IgD-negative memory B cell (primary cell): ENCODE measurements around the gene PET117. TPM values are rescaled to one million over a fixed set of nuclear protein-coding genes. Genes with fewer than 3 reads are reported as not detected.

Experiments
- H3K27ac Mint-ChIP-seq, 3 donors: one replicate each; pipeline ENCODE4 v1.8.0; 2020 to 2022; ENCODE audit warnings: mild to moderate bottlenecking in 3 of 3, mixed read lengths in 3 of 3, moderate library complexity in 1 of 3
- H3K27me3 Mint-ChIP-seq: one replicate; pipeline ENCODE4 v1.8.0; 2021; ENCODE audit warnings: mixed read lengths
- H3K36me3 Mint-ChIP-seq: one replicate; pipeline ENCODE4 v1.8.0; 2020; ENCODE audit warnings: mild to moderate bottlenecking, mixed read lengths
- H3K4me1 Mint-ChIP-seq, 3 donors: one replicate each; pipeline ENCODE4 v1.8.0; 2020 to 2022; ENCODE audit warnings: mixed read lengths in 3 of 3, mild to moderate bottlenecking in 1 of 3
- H3K4me3 Mint-ChIP-seq, 4 donors: one replicate each; pipeline ENCODE4 v1.8.0; 2020 to 2022; ENCODE audit warnings: mild to moderate bottlenecking in 4 of 4, mixed read lengths in 4 of 4, moderate library complexity in 3 of 4
- H3K9me3 Mint-ChIP-seq, 3 donors: one replicate each; pipeline ENCODE4 v1.8.0; 2020 to 2021; ENCODE audit warnings: mixed read lengths in 3 of 3, mild to moderate bottlenecking in 1 of 3
- polyA plus RNA-seq: library from polyadenylated mRNA; unstranded; fragments of 300-500 nt; fragmentation: Illumina TruSeq; gene quantifications from one replicate; pipeline ENCODE4 v1.2.3, GENCODE V29; 2021

PET117 gene
- polyA plus RNA-seq, 1 donor from 2014 or later = 24.3 TPM

DNA sequence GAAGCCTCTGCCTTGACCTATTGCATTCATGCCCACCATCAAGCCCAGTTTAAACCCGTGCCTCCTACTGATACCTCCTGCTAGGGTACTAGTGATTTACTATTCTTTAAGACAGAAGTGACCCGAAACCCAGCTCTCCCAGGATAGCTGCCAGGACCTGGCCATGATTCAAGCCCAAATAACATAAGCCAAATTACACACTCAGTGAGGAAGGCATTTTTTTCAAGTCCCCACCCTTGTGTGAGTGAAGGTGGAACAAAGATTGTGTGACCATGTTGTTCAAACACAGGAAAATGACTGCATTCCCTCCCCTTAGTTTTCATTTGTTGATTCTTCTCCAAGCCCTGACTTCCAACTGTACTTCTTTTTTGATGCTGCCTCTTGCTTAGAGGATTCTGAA, 3.7 kb upstream of the PET117 start:
- peak overlapping the region in 1 of 4 donors; percentile 59 for H3K4me3 Mint-ChIP-seq
- H3K4me1 Mint-ChIP-seq = peaks cover 9 to 15% (median 10%) of the 10 kb centered on the region in 3 donors
- H3K36me3 Mint-ChIP-seq = peaks cover 1% of the 10 kb centered on the region
- peaks cover 3% of the 10 kb centered on the region for H3K27me3 Mint-ChIP-seq
- peaks cover 0 to 1% (median 0%) of the 10 kb centered on the region in 3 donors for H3K9me3 Mint-ChIP-seq
- H3K27ac Mint-ChIP-seq = no peak overlapping the region

DNA sequence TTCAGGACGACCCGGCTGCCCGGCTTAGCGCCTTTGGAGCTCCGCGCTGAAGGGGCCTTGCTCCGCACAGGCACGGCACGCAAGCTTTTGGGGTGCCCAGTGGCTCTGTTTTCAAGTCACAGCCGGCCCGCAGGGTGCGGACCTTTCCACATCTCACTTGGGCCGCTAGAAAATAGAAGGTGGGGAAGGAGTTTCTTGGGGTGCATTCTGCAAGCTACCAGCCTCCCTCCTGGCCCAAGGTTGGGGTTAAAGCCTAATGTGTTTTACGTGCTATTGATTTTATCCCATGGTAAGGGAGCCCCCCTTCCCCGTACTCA, 561 bp downstream of the PET117 start:
- peak overlapping the region; percentile 53 to 95 (median 88) for H3K4me3 Mint-ChIP-seq
- no peaks in the 10 kb centered on the region for H3K36me3 Mint-ChIP-seq
- H3K4me1 Mint-ChIP-seq = peaks cover 24 to 32% (median 27%) of the 10 kb centered on the region in 3 donors
- peak overlapping the region in 2 of 3 donors; percentile 88 to 89 for H3K27ac Mint-ChIP-seq
- peaks cover 3% of the 10 kb centered on the region for H3K27me3 Mint-ChIP-seq
- H3K9me3 Mint-ChIP-seq = no peaks in the 10 kb centered on the region

DNA sequence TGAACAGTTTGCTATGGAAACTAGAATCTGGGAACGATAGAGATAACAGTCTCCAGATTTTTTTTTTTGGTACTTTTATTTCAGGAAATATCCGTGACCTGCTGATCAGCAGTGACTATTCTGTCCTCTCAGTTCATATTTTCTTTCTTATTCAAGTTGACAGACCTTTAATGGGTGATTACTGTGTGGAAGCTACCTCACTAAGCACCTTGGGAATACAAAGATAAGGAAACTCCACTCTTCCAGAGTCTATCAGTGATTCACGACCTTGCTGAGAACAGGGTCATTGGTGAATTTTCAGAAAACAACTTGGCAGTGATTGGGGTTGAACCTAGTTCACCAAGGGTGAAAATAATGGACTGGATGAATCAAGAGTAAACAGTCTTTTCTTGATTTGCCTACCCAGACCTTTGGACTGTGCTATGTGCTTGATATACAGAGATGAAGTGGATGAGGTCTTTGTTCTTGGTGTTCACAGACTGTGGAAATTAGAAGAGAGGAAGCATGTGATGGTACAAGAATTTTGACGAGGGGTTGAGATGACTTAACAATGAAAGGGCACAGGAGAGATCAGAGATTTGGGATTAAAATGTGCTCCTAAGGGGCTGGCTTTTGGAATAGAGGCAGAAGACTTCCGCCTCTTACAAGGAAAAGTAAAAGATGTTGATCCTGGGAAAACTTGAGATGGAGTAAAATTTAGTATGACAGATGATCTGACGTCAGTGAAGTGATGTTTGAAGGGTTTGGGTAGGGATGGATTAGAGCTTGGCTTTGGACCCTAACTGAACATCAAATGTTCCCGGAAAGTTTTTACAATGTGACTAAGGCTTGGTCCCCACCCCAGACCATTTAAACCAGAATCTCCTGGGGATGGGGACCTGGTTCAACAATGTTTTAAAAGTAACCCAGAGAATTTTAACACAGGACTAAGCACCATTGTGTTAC, 1.2 kb downstream of the PET117 start:
- Mint-ChIP-seq H3K4me1 (peaks cover 24 to 32% (median 29%) of the 10 kb centered on the region in 3 donors), H3K36me3 (peaks cover 2% of the 10 kb centered on the region), H3K9me3 (no peaks in the 10 kb centered on the region), H3K4me3 (peak overlapping the region; percentile 53 to 95 (median 88)), H3K27ac (peak overlapping the region in 2 of 3 donors; percentile 88 to 89), H3K27me3 (peaks cover 3% of the 10 kb centered on the region)

DNA sequence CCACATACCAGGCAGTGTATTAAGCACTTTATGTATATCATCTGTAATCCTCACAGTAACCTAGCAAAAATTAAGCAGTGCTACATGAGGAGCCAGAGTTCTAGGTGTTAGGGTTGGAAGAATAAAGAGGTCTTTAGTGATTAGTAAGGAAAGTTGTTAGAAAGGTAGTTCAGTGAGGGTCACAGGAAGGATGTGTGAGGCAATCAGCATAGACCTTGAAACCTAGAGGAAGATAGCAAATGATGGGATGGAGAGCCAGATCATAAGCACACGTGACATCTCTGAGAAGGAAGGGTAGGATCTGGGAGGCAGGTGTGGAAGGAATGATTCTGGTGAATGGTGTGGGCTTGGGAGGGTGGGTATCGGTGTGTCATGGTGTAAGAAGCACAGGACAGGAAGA, 2.2 kb downstream of the PET117 start:
- H3K4me3 Mint-ChIP-seq = peak overlapping the region; percentile 41 to 95 (median 71)
- H3K27me3 Mint-ChIP-seq = peaks cover 3% of the 10 kb centered on the region
- H3K36me3 Mint-ChIP-seq = peaks cover 2% of the 10 kb centered on the region
- H3K4me1 Mint-ChIP-seq = peaks cover 24 to 32% (median 29%) of the 10 kb centered on the region in 3 donors
- H3K27ac Mint-ChIP-seq = peak overlapping the region in 1 of 3 donors; percentile 54
- no peaks in the 10 kb centered on the region for H3K9me3 Mint-ChIP-seq

DNA sequence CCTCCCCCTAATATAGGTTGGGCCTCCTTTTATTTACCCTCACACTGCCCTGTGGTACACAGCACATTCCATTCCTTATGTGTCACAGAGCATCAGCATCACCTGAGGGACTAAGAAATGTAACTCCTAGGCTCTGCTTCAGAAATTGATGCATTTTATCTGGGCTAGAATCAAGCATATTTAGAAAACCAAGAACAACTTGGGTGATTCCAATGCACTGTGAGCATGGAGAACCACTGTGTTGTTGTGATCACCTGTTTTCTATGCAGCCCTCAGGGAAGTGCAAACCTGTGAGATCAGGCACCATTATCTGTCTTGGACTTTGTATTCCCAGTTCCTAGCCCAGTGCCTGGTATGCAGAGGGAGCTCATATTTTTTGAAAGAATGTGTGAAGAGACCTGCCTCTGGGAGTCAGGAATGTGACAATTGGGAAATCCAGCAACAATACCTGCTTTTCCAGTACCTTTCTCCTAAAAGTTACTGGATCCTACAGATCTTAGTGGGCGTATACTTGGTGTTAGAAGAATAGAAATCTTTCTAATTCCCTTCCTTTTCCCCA, 7.0 kb downstream of the PET117 start:
- Mint-ChIP-seq H3K4me1 (peaks cover 9 to 18% (median 16%) of the 10 kb centered on the region in 3 donors), H3K27me3 (no peaks in the 10 kb centered on the region), H3K4me3 (peak overlapping the region in 1 of 4 donors; percentile 21), H3K27ac (no peak overlapping the region), H3K36me3 (peaks cover 7% of the 10 kb centered on the region), H3K9me3 (no peaks in the 10 kb centered on the region)

DNA sequence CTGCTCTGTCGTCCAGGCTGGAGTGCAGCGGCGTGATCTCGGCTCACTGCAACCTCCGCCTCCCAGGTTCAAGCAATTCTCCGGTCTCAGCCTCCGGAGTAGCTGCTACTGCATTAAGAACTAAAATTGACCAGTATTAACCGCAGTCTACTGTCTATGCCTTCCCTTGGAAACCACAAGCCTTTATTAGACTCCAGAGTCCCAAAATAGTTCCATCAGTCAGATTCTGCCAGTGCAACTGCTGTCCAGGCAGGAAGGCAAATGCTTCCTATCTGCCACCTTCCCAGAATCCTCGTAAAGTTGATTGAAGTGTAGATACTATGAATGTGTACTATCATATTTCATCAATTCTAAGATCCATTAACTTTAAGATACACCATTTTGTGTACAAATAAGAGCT, 16.7 kb downstream of the PET117 start:
- Mint-ChIP-seq H3K36me3 (peaks cover 6% of the 10 kb centered on the region), H3K27me3 (no peaks in the 10 kb centered on the region), H3K4me1 (peaks cover 0 to 2% (median 2%) of the 10 kb centered on the region in 3 donors), H3K27ac (no peak overlapping the region), H3K4me3 (no peak overlapping the region), H3K9me3 (no peaks in the 10 kb centered on the region)

DNA sequence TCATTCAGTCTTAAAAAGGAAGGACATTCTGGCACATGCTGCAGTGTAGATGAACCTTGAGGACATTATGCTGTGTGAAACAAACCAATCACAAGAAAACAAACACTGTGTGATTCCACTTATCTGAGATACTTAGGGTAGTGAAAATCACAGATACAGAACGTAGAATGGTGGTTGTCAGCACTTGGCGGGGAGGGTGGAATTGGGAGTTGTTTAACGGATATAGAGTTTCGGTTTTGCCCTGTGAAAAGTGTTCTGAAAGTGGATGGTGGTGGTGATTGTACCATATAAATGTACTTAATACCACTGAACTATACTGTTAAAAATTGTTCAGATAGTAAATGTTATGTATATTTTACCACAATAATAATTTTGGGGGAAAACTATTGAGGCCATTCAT, 18.4 kb downstream of the PET117 start:
- Mint-ChIP-seq H3K36me3 (peaks cover 9% of the 10 kb centered on the region), H3K27me3 (no peaks in the 10 kb centered on the region), H3K4me3 (no peak overlapping the region), H3K4me1 (peaks cover 0 to 2% (median 2%) of the 10 kb centered on the region in 3 donors), H3K9me3 (no peaks in the 10 kb centered on the region), H3K27ac (no peak overlapping the region)

DNA sequence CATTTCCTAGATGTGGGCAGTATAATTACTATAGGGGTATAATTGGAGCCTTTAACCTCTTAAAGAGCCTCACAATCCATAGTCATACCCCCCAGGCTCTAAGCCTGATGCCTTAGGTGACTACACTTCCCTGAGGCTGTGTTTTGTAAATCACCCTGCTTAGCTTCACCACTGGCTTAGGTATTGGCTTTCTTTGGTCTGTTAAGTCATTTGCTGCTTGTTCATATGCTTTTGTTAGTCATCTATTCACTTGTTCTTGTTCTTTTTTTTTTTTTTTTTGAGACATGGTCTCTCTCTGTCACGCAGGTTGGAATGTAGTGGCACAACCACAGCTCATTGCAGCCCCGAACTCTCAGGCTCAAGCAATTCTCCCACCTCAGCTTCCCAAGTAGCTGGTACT, 26.7 kb downstream of the PET117 start:
- Mint-ChIP-seq H3K36me3 (peaks cover 20% of the 10 kb centered on the region), H3K27ac (peak overlapping the region in 1 of 3 donors; percentile 40), H3K27me3 (no peaks in the 10 kb centered on the region), H3K4me3 (no peak overlapping the region), H3K9me3 (no peaks in the 10 kb centered on the region), H3K4me1 (peaks cover 13 to 18% (median 15%) of the 10 kb centered on the region in 3 donors)

DNA sequence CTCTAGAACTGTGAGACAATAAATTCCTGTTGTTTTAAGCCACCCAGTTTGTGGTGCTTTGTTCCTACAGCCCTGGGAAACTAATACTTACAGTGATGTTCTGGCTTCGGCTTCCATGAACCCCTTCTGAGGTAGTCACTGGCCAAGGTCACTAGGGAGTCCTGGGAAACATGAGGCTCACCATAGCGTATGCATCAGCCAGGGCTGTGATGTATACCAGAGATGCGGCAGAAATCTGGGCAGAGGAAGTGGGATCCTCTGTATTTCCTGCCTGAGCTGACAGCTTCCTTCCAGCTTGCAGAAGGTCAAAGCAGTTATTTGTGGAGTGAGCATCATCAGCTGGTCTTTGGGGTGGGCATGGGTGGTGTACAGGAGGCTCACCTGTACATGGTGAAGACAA, 27.9 kb downstream of the PET117 start:
- H3K9me3 Mint-ChIP-seq = no peaks in the 10 kb centered on the region
- H3K36me3 Mint-ChIP-seq = peaks cover 18% of the 10 kb centered on the region
- H3K27me3 Mint-ChIP-seq = no peaks in the 10 kb centered on the region
- H3K27ac Mint-ChIP-seq = no peak overlapping the region
- peak overlapping the region in 1 of 4 donors; percentile 27 for H3K4me3 Mint-ChIP-seq
- H3K4me1 Mint-ChIP-seq = peaks cover 11 to 18% (median 15%) of the 10 kb centered on the region in 3 donors

DNA sequence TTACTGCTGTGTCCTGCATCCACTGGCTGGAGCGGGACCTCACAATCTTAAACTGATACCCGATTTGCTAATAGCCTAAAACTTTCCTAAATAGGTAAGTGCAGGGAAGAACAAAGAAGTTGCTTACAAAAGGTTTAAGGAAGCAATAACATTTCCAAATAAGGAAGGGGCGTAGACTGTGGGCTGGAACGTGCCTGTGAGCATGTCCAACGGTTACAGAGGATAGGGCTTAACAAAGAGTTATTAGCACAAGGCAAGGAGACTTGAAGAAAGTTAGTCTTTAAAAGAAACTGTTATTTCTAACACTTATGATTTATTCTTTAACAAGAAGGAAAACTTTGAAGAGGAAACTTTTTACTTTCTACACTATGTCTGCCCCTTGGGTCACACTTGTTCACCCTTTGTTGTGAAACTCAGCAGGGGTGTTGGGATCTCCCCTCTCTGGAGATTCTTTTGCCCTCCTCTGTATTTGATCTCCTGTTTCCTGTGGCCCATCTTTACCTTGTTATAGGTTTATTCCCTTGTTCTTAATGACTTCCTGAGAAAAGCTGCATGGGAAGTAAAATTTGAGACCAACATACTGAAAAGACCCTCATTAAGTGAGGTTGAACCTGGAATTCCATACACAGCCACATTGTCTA, 28.7 kb downstream of the PET117 start:
- no peaks in the 10 kb centered on the region for H3K27me3 Mint-ChIP-seq
- H3K4me3 Mint-ChIP-seq = peak overlapping the region in 2 of 4 donors; percentile 47 to 48
- H3K27ac Mint-ChIP-seq = peak overlapping the region in 1 of 3 donors; percentile 81
- peaks cover 19% of the 10 kb centered on the region for H3K36me3 Mint-ChIP-seq
- H3K9me3 Mint-ChIP-seq = peaks cover 0 to 3% (median 0%) of the 10 kb centered on the region in 3 donors
- peaks cover 11 to 24% (median 21%) of the 10 kb centered on the region in 3 donors for H3K4me1 Mint-ChIP-seq

DNA sequence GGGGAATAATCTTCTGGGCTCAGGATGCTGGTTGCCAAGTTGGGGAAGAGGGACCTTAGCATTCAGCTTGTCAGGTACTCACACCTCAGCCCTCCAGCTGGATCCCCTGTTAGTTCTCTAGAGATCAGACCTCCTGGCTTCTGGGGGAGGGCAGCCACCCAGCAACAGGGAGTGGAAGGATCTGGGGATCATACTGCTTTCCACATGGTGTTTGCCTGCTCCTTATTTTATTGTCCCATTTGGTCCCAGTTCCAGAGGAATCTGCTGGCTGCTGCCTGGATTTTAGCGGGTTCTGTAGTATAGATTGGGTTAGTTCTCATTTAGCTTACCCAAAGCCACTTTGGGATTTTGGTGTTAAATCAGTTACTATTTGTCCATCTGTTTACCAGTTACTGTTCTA, 29.3 kb downstream of the PET117 start:
- Mint-ChIP-seq H3K4me1 (peaks cover 11 to 24% (median 21%) of the 10 kb centered on the region in 3 donors), H3K36me3 (peaks cover 22% of the 10 kb centered on the region)

DNA sequence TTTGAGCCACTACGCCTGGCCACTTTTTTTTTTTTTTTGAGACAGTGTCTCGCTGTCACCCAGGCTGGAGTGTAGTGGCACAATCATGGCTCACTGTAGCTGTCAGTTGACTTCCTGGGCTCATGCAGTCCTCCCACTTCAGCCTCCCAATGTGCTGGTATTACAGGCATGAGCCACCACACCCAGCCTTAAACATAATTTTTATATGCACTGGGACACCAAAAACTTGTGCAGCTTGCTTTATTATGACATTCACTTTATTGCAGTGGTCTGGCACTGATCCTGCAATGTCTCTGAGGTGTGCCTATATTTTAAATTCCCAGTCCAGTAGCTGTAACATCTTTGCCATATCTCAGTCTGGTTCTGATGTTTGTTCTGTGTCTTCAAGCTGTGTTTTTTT, 34.7 kb downstream of the PET117 start:
- Mint-ChIP-seq H3K27me3 (no peaks in the 10 kb centered on the region), H3K27ac (no peak overlapping the region), H3K4me1 (peaks cover 4 to 21% (median 18%) of the 10 kb centered on the region in 3 donors), H3K36me3 (peaks cover 15% of the 10 kb centered on the region), H3K9me3 (peaks cover 0 to 3% (median 0%) of the 10 kb centered on the region in 3 donors), H3K4me3 (no peak overlapping the region)

More for the DNA sequence above, 29.3 kb downstream of the PET117 start:
- no peaks in the 10 kb centered on the region for H3K27me3 Mint-ChIP-seq
- H3K4me3 Mint-ChIP-seq = no peak overlapping the region
- peaks cover 0 to 3% (median 0%) of the 10 kb centered on the region in 3 donors for H3K9me3 Mint-ChIP-seq
- H3K27ac Mint-ChIP-seq = no peak overlapping the region

DNA sequence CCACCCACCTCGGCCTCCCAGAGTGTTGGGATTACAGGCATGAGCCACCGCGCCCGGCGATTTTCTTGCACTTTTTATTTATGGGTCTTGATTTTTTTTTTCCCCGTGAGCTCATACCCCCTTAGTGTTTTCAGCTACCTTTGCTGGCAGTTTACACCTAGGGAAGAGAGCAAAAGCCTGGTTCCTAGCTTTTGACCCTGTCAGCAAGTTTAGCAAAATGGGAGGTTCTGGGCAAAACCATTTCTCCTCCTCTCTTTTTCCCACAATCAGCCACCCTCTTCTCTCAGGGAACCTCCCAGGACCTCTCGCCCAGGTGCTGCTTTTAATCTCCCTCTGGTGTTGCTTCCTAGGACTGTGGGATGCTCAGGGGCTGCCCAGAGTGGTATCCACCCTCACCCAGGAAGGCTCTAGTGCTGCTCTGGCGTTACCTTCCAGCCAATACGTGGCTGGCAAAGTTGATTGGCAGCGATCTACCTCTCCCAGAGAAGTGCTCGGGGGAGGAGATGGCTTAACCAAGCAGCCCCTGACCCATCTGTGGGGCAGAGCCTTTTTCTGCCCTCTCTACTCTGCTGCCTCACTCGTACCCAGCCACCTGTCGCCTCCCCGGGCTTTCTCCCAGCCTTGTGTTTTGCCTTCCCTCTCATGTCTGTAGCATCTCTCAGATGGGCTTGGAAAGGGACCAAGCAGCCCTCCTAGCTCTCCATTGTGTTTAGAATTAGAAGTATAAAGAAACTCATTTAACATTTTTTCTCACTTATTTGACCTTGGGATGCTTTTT, 37.4 kb downstream of the PET117 start:
- no peak overlapping the region for H3K27ac Mint-ChIP-seq

DNA sequence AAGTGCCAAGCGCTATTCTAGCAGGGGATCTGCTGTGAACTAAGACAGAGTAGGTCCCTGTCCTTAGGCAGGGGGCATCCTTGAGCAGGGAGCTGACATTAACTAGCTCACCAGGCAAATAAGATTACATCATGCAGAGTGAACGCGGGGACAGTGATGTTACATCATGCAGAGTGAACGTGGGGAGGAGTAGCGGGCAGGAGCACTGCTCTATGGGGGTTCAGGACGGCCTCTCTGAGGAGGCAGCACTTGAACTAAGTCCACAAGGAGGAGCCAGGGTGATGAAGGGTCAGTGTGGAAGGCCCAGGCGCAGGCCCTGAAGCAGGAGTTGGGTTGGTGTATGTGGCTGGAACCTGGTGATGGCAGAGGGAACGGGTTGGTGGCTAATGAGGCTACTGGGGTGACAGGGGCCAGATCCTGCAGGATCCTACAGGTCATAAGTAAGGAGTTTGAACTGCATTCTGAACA, 38.7 kb downstream of the PET117 start:
- Mint-ChIP-seq H3K36me3 (peaks cover 18% of the 10 kb centered on the region), H3K27me3 (no peaks in the 10 kb centered on the region), H3K4me3 (no peak overlapping the region), H3K4me1 (peaks cover 4 to 10% (median 8%) of the 10 kb centered on the region in 3 donors), H3K27ac (no peak overlapping the region), H3K9me3 (peaks cover 0 to 5% (median 4%) of the 10 kb centered on the region in 3 donors)

More for the DNA sequence above, 37.4 kb downstream of the PET117 start:
- peaks cover 15% of the 10 kb centered on the region for H3K36me3 Mint-ChIP-seq
- no peaks in the 10 kb centered on the region for H3K27me3 Mint-ChIP-seq
- H3K9me3 Mint-ChIP-seq = peaks cover 0 to 4% (median 0%) of the 10 kb centered on the region in 3 donors
- no peak overlapping the region for H3K4me3 Mint-ChIP-seq
- H3K4me1 Mint-ChIP-seq = peaks cover 4 to 15% (median 14%) of the 10 kb centered on the region in 3 donors
